ENCODE data around the gene ACTRT2. TPM values are rescaled to one million over a fixed set of nuclear protein-coding genes. Genes with fewer than 3 reads are reported as not detected.

The ACTRT2 gene
- total RNA-seq, 2 experiments from 2014 or later = not detected

DNA sequence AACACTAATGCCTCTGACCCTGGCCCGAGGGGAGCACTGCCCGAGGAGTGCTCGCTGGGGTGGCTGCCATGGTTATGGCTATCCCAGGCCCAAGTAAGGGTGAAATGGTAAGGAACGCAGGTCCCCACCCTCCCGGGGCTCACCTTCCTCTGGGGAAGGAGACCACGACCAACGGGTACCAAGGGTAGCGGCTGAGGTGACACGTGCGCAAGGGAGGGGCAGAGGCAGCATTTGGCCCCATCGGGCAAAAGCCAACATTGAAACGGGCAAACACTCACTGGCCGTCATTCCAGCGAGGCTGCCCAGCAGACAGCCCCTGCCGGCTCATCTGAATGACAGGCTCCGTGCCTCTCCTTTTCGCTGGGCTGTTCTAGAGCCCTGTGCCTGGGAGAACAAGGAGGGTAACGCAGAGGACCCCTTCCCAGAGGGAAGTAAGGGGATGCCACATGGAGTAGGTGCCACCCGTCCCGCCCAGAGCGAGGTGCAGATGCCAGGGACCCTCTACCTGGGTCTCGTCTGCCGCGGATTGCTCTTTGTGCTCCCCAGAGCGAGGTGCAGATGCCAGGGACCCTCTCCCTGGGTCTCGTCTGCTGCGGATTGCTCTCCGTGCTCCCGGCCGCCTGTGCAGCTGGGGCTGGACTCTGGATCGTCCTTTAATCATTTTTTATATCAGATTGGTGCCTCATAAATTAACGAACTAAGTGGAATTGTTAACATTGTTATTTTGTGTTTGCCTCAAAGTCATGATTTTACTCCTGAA, 16.2 kb downstream of the ACTRT2 start:
- Mint-ChIP-seq H3K4me3 (no peak overlapping the region), H3K9me3 (no peaks in the 10 kb centered on the region), H3K27me3 (no peaks in the 10 kb centered on the region), H3K36me3 (no peaks in the 10 kb centered on the region), H3K4me1 (peaks cover 8% of the 10 kb centered on the region), H3K27ac (no peak overlapping the region)
- DNase-seq = no peak

DNA sequence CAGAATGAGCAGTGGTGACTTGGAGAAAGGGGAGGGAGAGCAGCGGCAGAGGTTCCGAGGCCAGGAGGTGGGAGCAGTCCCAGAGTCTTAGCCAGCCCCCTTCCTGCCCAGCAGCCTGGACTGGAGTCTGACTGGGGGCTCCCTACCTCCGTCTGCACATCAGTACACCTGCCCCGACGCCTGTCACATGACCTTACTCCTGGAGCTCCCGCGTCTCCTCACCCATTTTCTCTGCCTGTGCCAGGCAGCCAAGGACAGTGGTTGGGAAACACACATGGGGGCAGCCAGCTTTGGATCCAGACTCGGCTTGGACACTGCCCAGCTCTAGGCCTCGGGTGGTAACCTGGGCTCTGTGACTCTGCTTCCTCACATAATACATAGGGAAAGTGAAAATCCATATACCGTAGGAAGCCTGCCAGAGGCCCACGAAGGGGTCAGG, 16.9 kb downstream of the ACTRT2 start:
- Mint-ChIP-seq H3K27ac (no peak overlapping the region), H3K4me1 (peaks cover 3% of the 10 kb centered on the region), H3K4me3 (no peak overlapping the region), H3K9me3 (no peaks in the 10 kb centered on the region), H3K36me3 (no peaks in the 10 kb centered on the region), H3K27me3 (no peaks in the 10 kb centered on the region)
- no peak for DNase-seq

DNA sequence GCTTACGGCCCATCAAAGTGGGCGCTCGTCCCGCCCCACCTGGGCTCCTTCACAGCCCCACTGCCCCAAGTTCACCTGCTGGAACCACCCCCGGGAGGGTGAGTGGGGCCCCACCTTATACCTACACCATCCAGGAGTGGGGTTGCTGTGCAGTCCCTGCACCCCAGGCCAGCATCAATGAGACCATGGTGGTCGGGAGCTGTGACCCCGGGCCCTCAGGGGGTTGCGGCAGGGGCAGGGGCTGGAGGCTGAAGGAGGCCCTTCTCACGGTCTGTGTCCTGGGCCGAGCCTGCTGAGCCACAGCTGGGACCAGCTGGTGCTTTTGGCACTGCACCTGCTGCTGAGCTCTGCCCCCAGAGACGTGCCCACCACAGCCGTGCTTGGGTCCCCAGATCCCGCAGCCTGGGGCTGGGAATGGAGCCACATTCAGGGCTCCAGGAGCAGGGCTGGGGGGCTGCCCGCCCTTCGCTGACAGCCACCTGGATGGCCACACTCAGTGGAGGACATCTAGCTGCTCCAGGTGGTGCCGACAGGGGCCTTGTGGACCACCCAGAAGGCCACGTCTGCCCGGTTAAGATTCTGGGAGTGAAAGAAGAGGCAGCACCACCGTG, 17.4 kb downstream of the ACTRT2 start:
- no peak overlapping the region for H3K4me3 Mint-ChIP-seq
- no peaks in the 10 kb centered on the region for H3K9me3 Mint-ChIP-seq
- H3K4me1 Mint-ChIP-seq = no peaks in the 10 kb centered on the region
- DNase-seq = no peak
- no peaks in the 10 kb centered on the region for H3K36me3 Mint-ChIP-seq
- H3K27ac Mint-ChIP-seq = no peak overlapping the region
- no peaks in the 10 kb centered on the region for H3K27me3 Mint-ChIP-seq

DNA sequence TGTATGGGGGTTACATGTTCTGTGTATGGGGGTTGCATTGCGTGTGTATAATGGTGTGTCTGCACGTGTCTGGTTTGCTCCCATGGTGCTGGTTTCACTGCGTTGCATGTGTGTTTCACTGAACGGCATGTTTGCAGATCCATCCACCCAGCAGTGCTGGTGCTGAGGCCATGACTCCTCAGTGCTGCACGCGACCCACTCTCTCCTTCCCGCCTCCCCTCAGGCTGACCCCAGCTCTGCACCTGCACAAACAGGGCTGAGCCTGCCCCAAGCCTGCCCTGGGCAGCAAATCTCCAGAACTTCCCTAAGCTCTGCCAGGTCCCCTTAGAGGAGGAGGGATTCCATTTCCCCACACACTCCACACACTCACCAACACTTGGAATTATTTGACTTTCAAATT, 18.7 kb downstream of the ACTRT2 start:
- H3K4me3 Mint-ChIP-seq = no peak overlapping the region
- H3K9me3 Mint-ChIP-seq = no peaks in the 10 kb centered on the region
- no peaks in the 10 kb centered on the region for H3K36me3 Mint-ChIP-seq
- DNase-seq = no peak
- H3K27ac Mint-ChIP-seq = no peak overlapping the region
- H3K27me3 Mint-ChIP-seq = peaks cover 8% of the 10 kb centered on the region
- no peaks in the 10 kb centered on the region for H3K4me1 Mint-ChIP-seq

DNA sequence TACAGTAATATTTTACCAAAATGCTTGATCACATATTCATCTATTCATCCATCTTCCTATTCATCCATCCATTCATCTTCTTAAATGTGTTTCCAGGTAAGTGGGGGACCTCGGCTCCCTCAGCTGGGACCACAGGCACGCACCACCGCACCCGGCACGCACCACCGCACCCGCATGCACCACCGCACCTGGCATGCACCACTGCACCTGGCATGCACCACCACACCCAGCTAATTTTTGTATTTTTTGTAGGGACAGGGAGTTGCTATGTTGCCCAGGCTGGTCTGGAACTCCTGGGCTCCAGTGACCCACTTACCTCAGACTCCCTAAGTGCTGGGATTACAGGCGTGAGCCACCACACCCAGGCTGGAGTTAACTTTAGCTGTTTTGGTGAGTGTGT, 21.2 kb downstream of the ACTRT2 start:
- no peak overlapping the region for H3K4me3 Mint-ChIP-seq
- no peaks in the 10 kb centered on the region for H3K36me3 Mint-ChIP-seq
- peaks cover 15% of the 10 kb centered on the region for H3K27me3 Mint-ChIP-seq
- no peak overlapping the region for H3K27ac Mint-ChIP-seq
- no peak for DNase-seq
- no peaks in the 10 kb centered on the region for H3K9me3 Mint-ChIP-seq
- H3K4me1 Mint-ChIP-seq = no peaks in the 10 kb centered on the region

DNA sequence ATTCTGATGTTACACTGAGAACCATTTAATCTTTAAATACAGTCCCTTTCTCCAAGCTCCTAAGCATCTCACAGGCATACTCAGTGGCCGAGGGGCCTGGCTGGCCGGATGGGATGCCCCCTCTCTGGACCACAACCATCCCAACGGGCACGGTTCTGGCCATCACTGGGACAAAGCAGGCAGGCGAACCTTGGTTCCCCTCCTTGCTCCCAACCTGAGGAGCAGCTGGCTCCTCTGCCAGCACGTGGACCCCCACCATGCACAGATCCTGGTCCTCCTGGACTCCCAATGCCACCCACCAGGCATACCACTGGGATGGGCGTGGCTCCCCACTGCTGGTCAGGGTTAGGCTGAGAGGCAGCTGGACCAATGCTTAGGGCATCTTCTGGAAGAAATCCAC, 27.9 kb downstream of the ACTRT2 start:
- Mint-ChIP-seq H3K4me3 (no peak overlapping the region), H3K36me3 (no peaks in the 10 kb centered on the region), H3K27me3 (peaks cover 19% of the 10 kb centered on the region), H3K9me3 (peaks cover 2% of the 10 kb centered on the region), H3K27ac (no peak overlapping the region), H3K4me1 (no peaks in the 10 kb centered on the region)
- no peak for DNase-seq

DNA sequence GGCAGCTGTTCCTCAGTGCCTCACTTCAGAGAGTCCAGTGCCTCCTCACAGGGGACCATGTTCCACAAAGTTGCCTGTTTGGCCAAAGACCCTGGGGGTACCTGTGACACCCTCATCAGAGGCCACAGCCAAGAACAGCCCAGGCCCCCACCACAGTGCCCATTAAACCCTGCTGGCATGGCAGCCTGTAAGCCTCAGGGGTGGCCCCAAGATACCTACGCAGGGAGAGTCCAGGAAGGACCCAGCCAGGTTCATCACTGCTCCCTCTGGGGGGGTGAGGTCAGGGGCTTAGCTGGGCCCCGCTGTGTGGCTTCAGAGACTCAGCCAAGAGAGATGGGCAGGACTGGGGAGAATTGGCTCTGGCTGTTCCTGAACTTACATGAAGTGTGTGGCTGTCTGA, 28.6 kb downstream of the ACTRT2 start:
- Mint-ChIP-seq H3K4me3 (no peak overlapping the region), H3K9me3 (peaks cover 2% of the 10 kb centered on the region), H3K36me3 (no peaks in the 10 kb centered on the region), H3K27ac (no peak overlapping the region), H3K27me3 (peaks cover 12% of the 10 kb centered on the region), H3K4me1 (no peaks in the 10 kb centered on the region)
- no peak for DNase-seq

DNA sequence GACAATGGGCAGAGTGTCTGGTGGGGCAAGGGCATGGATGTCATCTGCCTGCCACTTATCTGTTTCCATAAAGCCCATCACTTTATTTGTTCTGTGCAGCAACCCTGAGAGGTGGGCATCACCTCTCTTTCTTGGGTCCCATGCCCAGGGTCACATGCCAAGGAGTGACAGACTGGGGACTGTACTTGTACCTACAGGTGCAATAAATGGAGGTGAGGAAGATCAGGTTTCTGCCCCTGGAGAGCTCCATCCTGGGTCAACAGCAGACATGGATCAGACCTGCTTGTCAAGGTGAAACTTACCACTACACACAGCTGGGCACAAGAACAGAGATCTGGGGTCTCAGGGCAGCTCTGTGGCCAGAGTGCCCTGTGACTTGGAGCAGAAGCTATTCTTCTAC, 29.3 kb downstream of the ACTRT2 start:
- peaks cover 2% of the 10 kb centered on the region for H3K9me3 Mint-ChIP-seq
- H3K36me3 Mint-ChIP-seq = no peaks in the 10 kb centered on the region
- no peak for DNase-seq
- peaks cover 10% of the 10 kb centered on the region for H3K27me3 Mint-ChIP-seq
- H3K27ac Mint-ChIP-seq = no peak overlapping the region
- H3K4me3 Mint-ChIP-seq = no peak overlapping the region
- H3K4me1 Mint-ChIP-seq = no peaks in the 10 kb centered on the region

DNA sequence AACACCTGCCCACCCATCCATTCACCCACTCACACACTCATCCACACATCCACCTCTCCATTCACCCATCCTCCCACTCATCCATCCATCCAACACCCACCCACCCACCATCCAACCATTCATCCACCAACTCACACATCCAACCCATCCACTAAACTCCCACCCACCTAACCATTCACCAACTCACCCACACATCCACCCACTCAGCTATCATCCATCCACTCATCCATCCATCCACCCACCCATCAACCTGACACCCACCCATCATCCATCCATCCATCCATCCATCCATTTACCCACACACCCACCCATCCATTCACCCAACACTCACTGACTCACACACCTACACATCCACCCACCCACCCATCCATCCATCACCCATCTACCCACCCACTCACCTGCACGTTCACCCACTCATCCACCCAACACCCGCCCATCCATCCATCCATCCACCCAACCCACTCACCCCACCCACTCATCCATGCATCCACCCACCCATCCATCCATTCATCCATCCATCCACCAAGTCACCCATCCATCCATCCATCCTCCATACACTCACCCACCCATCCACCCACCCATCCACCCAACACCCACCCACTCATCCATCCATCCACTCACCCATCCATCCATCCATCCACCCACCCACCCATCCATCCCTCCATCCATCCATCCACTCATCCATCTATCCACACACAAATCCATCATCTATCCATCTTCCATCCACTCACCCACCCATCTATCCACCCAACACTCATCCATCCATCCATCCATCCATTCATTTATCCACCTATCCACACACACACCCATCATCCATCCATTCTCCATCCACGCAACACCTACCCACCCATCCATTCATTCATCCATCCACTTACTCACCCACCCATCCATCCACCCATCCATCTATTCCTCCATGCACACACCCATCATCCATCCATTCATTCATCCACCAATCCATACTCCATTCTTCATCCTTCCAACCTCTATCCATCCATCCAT, 30.3 kb downstream of the ACTRT2 start:
- peaks cover 10% of the 10 kb centered on the region for H3K27me3 Mint-ChIP-seq
- peaks cover 2% of the 10 kb centered on the region for H3K9me3 Mint-ChIP-seq
- no peak overlapping the region for H3K27ac Mint-ChIP-seq
- DNase-seq = no peak
- no peaks in the 10 kb centered on the region for H3K4me1 Mint-ChIP-seq
- H3K4me3 Mint-ChIP-seq = no peak overlapping the region
- H3K36me3 Mint-ChIP-seq = no peaks in the 10 kb centered on the region

DNA sequence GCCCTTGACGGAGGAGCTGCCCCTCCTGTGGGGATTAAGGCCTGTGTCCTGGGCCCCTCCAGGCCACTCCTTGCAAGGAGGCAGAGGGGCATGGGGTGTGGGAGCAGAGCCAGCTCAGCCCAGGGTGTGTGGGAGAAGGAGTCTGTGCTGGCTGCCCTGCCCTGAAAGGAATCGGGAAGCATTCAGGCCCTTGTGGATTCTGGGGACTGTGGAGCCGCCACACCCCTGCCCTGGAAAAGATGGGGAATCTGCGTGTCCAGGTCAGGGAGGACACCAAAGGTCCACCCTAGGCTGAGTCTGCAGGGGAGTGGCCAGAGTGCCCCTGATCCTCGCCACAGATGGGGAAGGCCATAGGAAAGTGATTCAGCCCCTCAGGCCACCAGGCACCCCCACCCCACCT, 31.2 kb downstream of the ACTRT2 start:
- Mint-ChIP-seq H3K4me1 (no peaks in the 10 kb centered on the region), H3K27ac (no peak overlapping the region), H3K27me3 (peaks cover 4% of the 10 kb centered on the region), H3K4me3 (no peak overlapping the region), H3K9me3 (peaks cover 2% of the 10 kb centered on the region), H3K36me3 (no peaks in the 10 kb centered on the region)
- DNase-seq = no peak

DNA sequence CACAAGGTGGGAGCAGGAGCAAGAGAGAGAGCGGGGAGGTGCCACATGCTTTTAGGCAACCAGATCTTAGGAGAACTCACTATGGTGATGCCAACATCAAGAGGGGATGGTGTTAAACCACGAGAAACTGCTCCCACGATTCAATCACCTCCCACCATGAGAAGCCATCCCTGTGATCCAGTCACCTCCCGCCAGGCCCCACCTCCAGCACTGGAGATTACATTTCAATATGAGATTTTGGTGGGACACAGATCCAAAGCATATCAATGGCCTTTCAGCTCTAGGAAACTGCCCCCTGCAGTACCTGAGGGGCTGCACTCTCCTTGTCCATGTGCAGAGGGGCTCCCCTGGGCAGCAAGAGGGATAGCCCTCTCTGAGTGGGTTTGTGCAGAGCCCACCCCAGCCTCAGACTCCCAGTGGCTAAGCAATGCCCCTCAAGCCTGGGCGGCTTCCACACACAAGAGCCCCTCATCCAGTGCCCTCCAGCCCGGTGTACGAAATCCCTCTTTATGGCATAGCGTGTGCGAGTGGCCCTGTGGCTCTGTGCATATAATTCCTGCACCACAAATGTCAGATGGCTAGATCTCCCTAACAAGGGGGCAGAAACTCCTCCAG, 32.2 kb downstream of the ACTRT2 start:
- Mint-ChIP-seq H3K4me3 (no peak overlapping the region), H3K4me1 (no peaks in the 10 kb centered on the region), H3K9me3 (peaks cover 2% of the 10 kb centered on the region), H3K36me3 (no peaks in the 10 kb centered on the region), H3K27ac (no peak overlapping the region), H3K27me3 (peaks cover 4% of the 10 kb centered on the region)
- DNase-seq = no peak

DNA sequence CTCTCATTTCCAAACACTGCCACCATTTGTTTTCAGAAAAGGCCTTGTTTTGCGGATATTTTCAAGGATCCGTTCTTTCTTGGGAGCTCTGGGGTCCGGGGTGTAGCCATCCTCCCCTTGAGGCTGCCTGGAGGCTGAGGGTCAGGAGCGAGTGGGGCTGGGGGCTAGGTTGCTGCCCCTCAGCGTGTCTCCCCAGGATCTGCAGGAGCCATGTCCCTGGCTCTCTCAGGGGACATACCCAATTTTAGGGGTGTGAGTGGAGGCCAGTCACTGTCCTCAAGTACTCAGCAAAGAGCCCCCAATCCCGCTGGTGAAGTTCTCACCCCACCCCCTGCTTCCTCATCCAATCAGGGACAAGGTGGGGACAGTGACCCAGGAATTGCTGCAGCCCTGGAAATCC, 32.7 kb downstream of the ACTRT2 start:
- Mint-ChIP-seq H3K4me1 (no peaks in the 10 kb centered on the region), H3K27me3 (peaks cover 4% of the 10 kb centered on the region), H3K27ac (no peak overlapping the region), H3K36me3 (no peaks in the 10 kb centered on the region), H3K9me3 (peaks cover 2% of the 10 kb centered on the region), H3K4me3 (no peak overlapping the region)
- no peak for DNase-seq

DNA sequence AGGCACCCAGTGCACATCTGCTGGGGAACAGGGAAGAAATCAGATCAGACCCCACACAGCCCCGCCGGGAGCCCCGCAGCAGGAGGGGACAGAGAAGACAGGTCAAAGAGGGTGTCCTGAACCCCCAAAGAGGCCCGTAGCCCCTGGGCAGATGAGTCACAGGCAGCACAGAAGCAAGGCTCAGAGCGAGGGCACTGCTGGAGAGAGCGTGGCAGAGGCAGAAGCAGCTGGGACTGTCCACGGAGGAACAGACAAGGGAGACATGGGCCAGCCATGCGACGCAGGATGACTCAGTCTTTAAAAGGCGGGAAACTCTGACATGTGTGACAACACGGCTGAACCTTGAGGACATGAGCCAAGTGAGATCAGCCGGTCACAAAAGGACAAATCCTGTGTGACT, 33.2 kb downstream of the ACTRT2 start:
- Mint-ChIP-seq H3K36me3 (no peaks in the 10 kb centered on the region), H3K4me1 (no peaks in the 10 kb centered on the region), H3K4me3 (no peak overlapping the region), H3K9me3 (peaks cover 2% of the 10 kb centered on the region), H3K27me3 (peaks cover 4% of the 10 kb centered on the region), H3K27ac (no peak overlapping the region)
- DNase-seq = no peak

DNA sequence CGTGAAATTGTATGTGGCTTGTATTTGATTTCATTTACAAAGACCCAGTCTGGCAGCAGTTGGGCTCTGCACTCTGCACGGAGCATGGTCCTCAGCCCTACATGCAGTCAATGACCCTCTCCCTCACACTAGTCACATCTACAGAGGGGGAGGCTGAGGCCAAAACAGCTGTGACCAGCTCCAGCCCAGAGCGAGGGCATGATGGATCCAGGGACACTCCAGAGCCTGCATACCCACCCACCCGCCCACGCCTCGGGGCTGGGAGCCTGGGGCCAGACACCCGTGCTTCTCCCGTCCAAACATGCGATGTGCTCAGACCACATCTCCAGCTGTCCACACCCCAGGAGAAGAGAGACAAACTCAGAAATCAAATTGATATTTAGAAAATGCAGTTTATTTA, 33.8 kb downstream of the ACTRT2 start:
- no peak overlapping the region for H3K27ac Mint-ChIP-seq
- H3K9me3 Mint-ChIP-seq = peaks cover 2% of the 10 kb centered on the region
- DNase-seq = no peak
- H3K4me3 Mint-ChIP-seq = no peak overlapping the region
- H3K4me1 Mint-ChIP-seq = no peaks in the 10 kb centered on the region
- no peaks in the 10 kb centered on the region for H3K36me3 Mint-ChIP-seq
- H3K27me3 Mint-ChIP-seq = peaks cover 4% of the 10 kb centered on the region

DNA sequence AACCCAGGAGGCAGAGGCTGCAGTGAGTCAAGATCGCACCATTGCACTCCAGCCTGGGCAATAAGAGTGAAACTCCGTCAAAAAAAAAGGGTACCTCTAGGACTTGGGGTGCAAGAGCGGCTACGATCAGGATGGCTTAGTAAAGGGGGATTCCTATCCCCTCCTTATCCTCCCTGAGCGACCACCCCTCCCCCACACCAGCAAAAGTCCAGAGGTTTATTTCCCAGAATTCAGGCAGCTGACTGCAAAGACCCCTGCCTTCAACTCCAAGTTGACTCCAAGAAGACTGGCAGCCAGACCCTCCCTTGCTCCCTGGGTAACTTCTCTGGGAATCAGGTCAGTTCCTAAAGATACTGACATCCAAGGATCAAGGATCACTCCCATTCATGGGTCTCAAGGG, 35.4 kb downstream of the ACTRT2 start:
- Mint-ChIP-seq H3K9me3 (peaks cover 2% of the 10 kb centered on the region), H3K27me3 (peaks cover 4% of the 10 kb centered on the region), H3K4me1 (no peaks in the 10 kb centered on the region), H3K27ac (no peak overlapping the region), H3K36me3 (no peaks in the 10 kb centered on the region), H3K4me3 (no peak overlapping the region)
- no peak for DNase-seq
